PC-3 (cell line): ENCODE measurements around the gene MARK3. TPM values are rescaled to one million over a fixed set of nuclear protein-coding genes. Genes with fewer than 3 reads are reported as not detected.

Experiments
- ATAC-seq: fragments of 200-7000 bp; cut with Tn5 transposase; 2 replicates; pipeline ENCODE4 v1.9.1; 2020; ENCODE audit warnings: mild to moderate bottlenecking, moderate library complexity
- BruUV-seq: library from RNA; stranded (reverse); fragments of 400-500 nt; replicated peaks from 2 replicates; lab custom pipeline; 2021; lab: Mats Ljungman, UMichigan
- CTCF ChIA-PET: fragments of 300-600 bp; sonication (Branson Sonifier 250); formaldehyde crosslinking; loops from one replicate; lab custom pipeline; 2022; ENCODE audit warnings: antibody characterized with exemption; lab: Charles Lee
- POLR2A ChIA-PET: fragments of 300-600 bp; sonication (Branson Sonifier 250); formaldehyde crosslinking; loops from one replicate; lab custom pipeline; 2022; ENCODE audit warnings: antibody characterized with exemption; ENCODE audit not compliant: unreplicated experiment; lab: Charles Lee
- DNase-seq: peaks from one replicate; pipeline ENCODE4 v3.0.0-alpha.2; 2015
- H2AFZ ChIP-seq: fragments of 300-600 bp; sonication (generic); 2 replicates; pipeline ENCODE4 v1.6.0; 2016; ENCODE audit warnings: antibody characterized with exemption, low read length
- H3F3A ChIP-seq: fragments of 300-600 bp; sonication (generic); one replicate; pipeline ENCODE4 v1.6.0; 2017; ENCODE audit warnings: antibody characterized with exemption, low read length, control low read depth, mild to moderate bottlenecking; ENCODE audit not compliant: unreplicated experiment
- H3K27ac ChIP-seq: fragments of 300-600 bp; sonication (generic); 2 replicates; pipeline ENCODE4 v1.5.1; 2016; ENCODE audit warnings: mild to moderate bottlenecking, low read length
- H3K27me3 ChIP-seq: fragments of 300-600 bp; sonication (generic); 2 replicates; pipeline ENCODE4 v1.6.1; 2016; ENCODE audit warnings: low read length, mixed read lengths
- H3K36me3 ChIP-seq: fragments of 300-600 bp; sonication (generic); 2 replicates; pipeline ENCODE4 v1.6.1; 2016; ENCODE audit warnings: low read depth, mixed run types, low read length, mixed read lengths
- H3K4me1 ChIP-seq: fragments of 300-600 bp; sonication (generic); 2 replicates; pipeline ENCODE4 v1.5.1; 2016; ENCODE audit warnings: low read length; ENCODE audit not compliant: insufficient read depth
- H3K4me2 ChIP-seq: fragments of 300-600 bp; sonication (generic); 2 replicates; pipeline ENCODE4 v1.6.0; 2016; ENCODE audit warnings: low read length
- H3K4me3 ChIP-seq: fragments of 300-600 bp; sonication (generic); 2 replicates; pipeline ENCODE4 v1.5.1; 2016; ENCODE audit warnings: mild to moderate bottlenecking, low read length, mixed read lengths
- H3K79me2 ChIP-seq: fragments of 300-600 bp; sonication (generic); 2 replicates; pipeline ENCODE4 v1.6.1; 2017; ENCODE audit warnings: low read length, mixed read lengths
- H3K9ac ChIP-seq: fragments of 300-600 bp; sonication (generic); 2 replicates; pipeline ENCODE4 v1.6.0; 2016; ENCODE audit warnings: mild to moderate bottlenecking, low read length
- H3K9me2 ChIP-seq: fragments of 300-600 bp; sonication (generic); replicated peaks from 2 replicates; pipeline ENCODE4 v1.6.1; 2016; ENCODE audit warnings: mixed run types, low read length, mixed read lengths
- H3K9me3 ChIP-seq: fragments of 300-600 bp; sonication (generic); 2 replicates; pipeline ENCODE4 v1.6.1; 2016; ENCODE audit warnings: low read length, mixed read lengths
- H4K20me1 ChIP-seq: fragments of 300-600 bp; sonication (generic); 2 replicates; pipeline ENCODE4 v1.6.1; 2016; ENCODE audit warnings: low read length, mixed read lengths
- CTCF ChIP-seq: fragments of 300-600 bp; sonication (generic); conservative IDR thresholded peaks from 2 replicates; pipeline ENCODE4 v1.5.1; 2017; ENCODE audit warnings: antibody characterized with exemption, low read depth, mild to moderate bottlenecking, low read length
- EZH2 ChIP-seq: fragments of 300-600 bp; sonication (generic); IDR thresholded peaks from one replicate; pipeline ENCODE4 v1.6.1; 2017; ENCODE audit warnings: antibody characterized with exemption, mild to moderate bottlenecking, low read length; ENCODE audit not compliant: unreplicated experiment
- EZH2phosphoT487 ChIP-seq: fragments of 300-600 bp; sonication (generic); IDR thresholded peaks from 2 replicates; pipeline ENCODE4 v1.6.1; 2018; ENCODE audit warnings: mild to moderate bottlenecking, antibody characterized with exemption, low read length, borderline replicate concordance
- intact Hi-C: fragments of 100-400 bp; cut with micrococcal nuclease; formaldehyde crosslinking; loops from 2 replicates; pipeline ENCODE4 v1.9.0; 2023
- total RNA-seq: library from RNA; depleted of rRNA; stranded (reverse); fragments of >200 nt; gene quantifications from 2 replicates; pipeline ENCODE4 v1.2.3, GENCODE V29; 2014

The MARK3 gene
- total RNA-seq, 1 experiment from 2014 or later = 69.9 TPM

- peak overlapping the region; percentile 96 for H3K4me2 ChIP-seq
- H3K36me3 ChIP-seq = peaks cover 4% of the 10 kb centered on the region; the same call in 1 of the 2 replicates
- H3F3A ChIP-seq = no peaks in the 10 kb centered on the region
- H3K79me2 ChIP-seq = peaks cover 41% of the 10 kb centered on the region
- BruUV-seq = no TSS peak
- CTCF ChIA-PET = no interaction called here
- peaks cover 22% of the 10 kb centered on the region for H3K4me1 ChIP-seq
- ATAC-seq (no peak), DNase-seq (no peak)
- POLR2A ChIA-PET = interaction anchor here (0.5 to 1.9 kb wide), 2 partner anchors 13 to 733 kb away, joined by 3 to 9 read pairs; no protein-coding TSS in a partner anchor
- H2AFZ ChIP-seq = no peak overlapping the region
- H3K27ac ChIP-seq = no peak overlapping the region
- no peaks in the 10 kb centered on the region for H3K9me2 ChIP-seq
- intact Hi-C loops = no loop called here
- H3K9ac ChIP-seq = no peak overlapping the region
- H3K4me3 ChIP-seq = no peak overlapping the region
- no peaks in the 10 kb centered on the region for H3K9me3 ChIP-seq
- no peaks in the 10 kb centered on the region for H3K27me3 ChIP-seq
- TF ChIP-seq CTCF = no peak
- TF ChIP-seq EZH2phosphoT487 = no peak
- TF ChIP-seq EZH2 = no peak
- peaks cover 8% of the 10 kb centered on the region; the same call in 1 of the 2 replicates for H4K20me1 ChIP-seq
These were observed 142.4 kb downstream of the MARK3 start for GRCh38 chr14:103527408-103528145.

DNA sequence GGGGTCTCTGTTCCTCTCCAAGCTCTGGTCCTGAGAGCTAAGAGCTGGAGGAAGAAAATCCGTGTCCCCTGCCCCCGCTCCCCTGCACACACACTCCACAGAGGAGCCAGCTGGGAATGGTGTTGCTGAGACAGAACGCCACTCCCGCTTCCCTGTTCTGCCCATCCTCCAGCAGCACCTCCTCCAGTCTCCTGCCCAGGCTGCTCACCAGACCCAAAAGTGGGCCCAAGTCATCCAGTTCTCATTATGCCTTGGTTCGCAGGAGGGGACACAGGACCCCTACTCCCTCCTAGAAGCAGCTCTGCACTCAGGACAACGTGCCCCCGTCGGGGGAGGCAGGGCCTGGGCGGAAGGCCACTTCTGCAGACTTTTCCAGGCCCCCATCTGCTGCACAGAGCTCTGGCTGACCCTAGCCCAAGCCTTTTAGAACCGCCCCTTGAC is 143.0 kb downstream of the MARK3 start:
- H2AFZ ChIP-seq = no peak overlapping the region
- peak; percentile 40 for ATAC-seq
- H3K9ac ChIP-seq = peak overlapping the region; percentile 97
- ChIA-PET POLR2A (interaction anchor here (1.9 kb wide), 1 partner anchor 12 kb away, joined by 9 read pairs; no protein-coding TSS in a partner anchor), CTCF (interaction anchor here (0.5 to 0.6 kb wide), 2 partner anchors 143 to 150 kb away, joined by 3 read pairs; partner anchors contain the start of gene MARK3)
- no peaks in the 10 kb centered on the region for H3K9me2 ChIP-seq
- peak overlapping the region; percentile 57; the same call in 1 of the 2 replicates for H3K27ac ChIP-seq
- peaks cover 4% of the 10 kb centered on the region; the same call in 1 of the 2 replicates for H3K36me3 ChIP-seq
- H3K9me3 ChIP-seq = no peaks in the 10 kb centered on the region
- H3K4me1 ChIP-seq = peaks cover 22% of the 10 kb centered on the region
- H3F3A ChIP-seq = no peaks in the 10 kb centered on the region
- peaks cover 41% of the 10 kb centered on the region for H3K79me2 ChIP-seq
- H3K4me2 ChIP-seq = peak overlapping the region; percentile 96
- BruUV-seq = no TSS peak
- TF ChIP-seq CTCF (no peak), EZH2phosphoT487 (no peak), EZH2 (no peak)
- H3K27me3 ChIP-seq = no peaks in the 10 kb centered on the region
- intact Hi-C loops = no loop called here
- peak overlapping the region; percentile 80 for H3K4me3 ChIP-seq
- no peak for DNase-seq
- peaks cover 8% of the 10 kb centered on the region; the same call in 1 of the 2 replicates for H4K20me1 ChIP-seq
